Activated CD8-positive, alpha-beta memory T cell treated with anti-CD3 and anti-CD28 coated beads, Interleukin-2, amount 10 ng/mL, durations not matched to agents 7 days and 5 days (primary cell): ENCODE results near the gene HHATL. TPM values are rescaled to one million over a fixed set of nuclear protein-coding genes. Genes with fewer than 3 reads are reported as not detected.

Experiments used
- total RNA-seq, 2 experiments: library from RNA; stranded (reverse); gene quantifications; one replicate each; pipeline ENCODE4 v1.2.3, GENCODE V29; 2021

The HHATL gene
- total RNA-seq, 2 experiments from 2014 or later: not detected

Other genes starting within 250 kb of the HHATL start
- gene VIPR1, start 200.2 kb downstream of the HHATL start, total RNA-seq: 1 to 10 TPM in 1 of 2 experiments, under 1 TPM in 1; 0.14 to 1.9 TPM
- 10 to 100 TPM; 46.1 to 47.3 TPM for gene SEC22C, start 120.8 kb downstream of the HHATL start, total RNA-seq
- 10 to 100 TPM; 59.3 to 71.9 TPM for gene SS18L2, start 111.9 kb downstream of the HHATL start, total RNA-seq
- 100 to 1,000 TPM in 1 of 2 experiments, 10 to 100 TPM in 1; 76.0 to 120 TPM for gene NKTR, start 102.1 kb downstream of the HHATL start, total RNA-seq
- gene ZBTB47, start 49.1 kb downstream of the HHATL start, total RNA-seq: under 1 TPM; 0.41 to 0.56 TPM
- gene KLHL40, start 17.3 kb downstream of the HHATL start, total RNA-seq: not detected
- gene CCDC13, start 70.5 kb upstream of the HHATL start, total RNA-seq: under 1 TPM; 0.35 to 0.41 TPM
- gene HIGD1A, start 101.7 kb upstream of the HHATL start, total RNA-seq: 10 to 100 TPM; 53.6 to 71.1 TPM
- gene ACKR2, start 106.6 kb upstream of the HHATL start, total RNA-seq: 1 to 10 TPM; 2.3 to 2.6 TPM
- not detected for gene CYP8B1, start 173.1 kb upstream of the HHATL start, total RNA-seq
- gene ZNF662, start 203.3 kb upstream of the HHATL start, total RNA-seq: under 1 TPM in 1 of 2 experiments, not detected in 1; 0.47 TPM